H1 (cell line): ENCODE data around the gene SLC27A2.

Experiments used
- CHD1 ChIP-seq: IDR thresholded peaks from 2 replicates; pipeline ENCODE4 v1.6.1; 2012; ENCODE audit warnings: low read depth, low read length, improper control_type of control experiment
- EP300 ChIP-seq, 2 experiments: IDR thresholded peaks; 1 replicate in 1 of 2; 2 replicates in 1 of 2; pipeline ENCODE4 v1.6.1; 2011 to 2012; ENCODE audit warnings: low read depth in 2 of 2, low read length in 2 of 2, mild to moderate bottlenecking in 2 of 2, borderline replicate concordance in 1 of 2, inconsistent platforms in 1 of 2, moderate library complexity in 1 of 2
- EZH2 ChIP-seq: fragments of 200-600 bp; sonication (generic); IDR thresholded peaks from 2 replicates; pipeline ENCODE4 v1.7.1; 2012; ENCODE audit warnings: low read depth, mild to moderate bottlenecking, moderate library complexity, low read length, inconsistent platforms; ENCODE audit not compliant: severe bottlenecking
- KDM1A ChIP-seq: fragments of 200-600, 300-600 bp; sonication (generic); IDR thresholded peaks from 2 replicates; pipeline ENCODE4 v1.7.1; 2016; ENCODE audit warnings: mild to moderate bottlenecking, low read length, borderline replicate concordance
- NANOG ChIP-seq: IDR thresholded peaks from 2 replicates; pipeline ENCODE4 v1.6.1; 2011; ENCODE audit warnings: low read length, low read depth, mild to moderate bottlenecking, inconsistent platforms; ENCODE audit not compliant: insufficient read depth, poor library complexity, severe bottlenecking
- RNF2 ChIP-seq: fragments of 200-900, 300-1000 bp; sonication (generic); IDR thresholded peaks from 2 replicates; pipeline ENCODE4 v1.7.1; 2016; ENCODE audit warnings: borderline replicate concordance, low read depth, mild to moderate bottlenecking, antibody characterized with exemption, low read length; ENCODE audit not compliant: poor library complexity, severe bottlenecking; ENCODE audit errors: missing control alignments
- TF ChIP-seq, protein P1 (sequence below), 3 experiments: IDR thresholded peaks; 1 replicate in 2 of 3; 2 replicates in 1 of 3; pipeline versions ENCODE4 v1.5.1 to v1.6.1; 2011; ENCODE audit warnings: low read length in 3 of 3, mild to moderate bottlenecking in 3 of 3, inconsistent platforms in 2 of 3, low read depth in 1 of 3, moderate library complexity in 1 of 3; ENCODE audit not compliant: insufficient read depth in 1 of 3; ENCODE audit errors: control extremely low read depth in 1 of 3

DNA sequence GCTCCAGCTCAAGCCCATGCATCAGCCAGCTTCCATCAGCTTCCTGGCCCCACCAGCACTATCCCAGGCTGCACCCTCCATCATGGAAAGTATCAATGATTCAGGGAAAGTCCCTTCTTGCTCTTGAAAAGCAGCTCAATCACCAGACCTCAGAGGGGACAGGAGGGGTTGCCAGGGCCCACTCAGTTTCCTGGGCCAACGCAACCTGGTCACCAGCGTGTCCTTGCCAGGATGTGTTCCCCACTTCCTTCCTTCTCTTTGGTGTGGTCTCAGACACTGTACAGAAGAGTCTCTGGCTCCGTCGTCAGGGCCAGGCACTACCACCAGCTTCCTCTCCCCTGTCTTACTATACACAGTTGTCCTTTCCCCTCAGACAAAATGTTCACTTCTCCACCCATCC, 80.5 kb downstream of the SLC27A2 start:
- TF ChIP-seq RNF2 = no peak
- no peak for TF ChIP-seq EP300 (IDR thresholded peaks at IDR 0.05; ENCODE audit: borderline replicate concordance in 1 of 2, low read depth in 2 of 2, low read length in 2 of 2)
- TF ChIP-seq NANOG = no peak
- no peak for TF ChIP-seq EZH2
- no peak for TF ChIP-seq KDM1A
- TF ChIP-seq, protein P1, sequence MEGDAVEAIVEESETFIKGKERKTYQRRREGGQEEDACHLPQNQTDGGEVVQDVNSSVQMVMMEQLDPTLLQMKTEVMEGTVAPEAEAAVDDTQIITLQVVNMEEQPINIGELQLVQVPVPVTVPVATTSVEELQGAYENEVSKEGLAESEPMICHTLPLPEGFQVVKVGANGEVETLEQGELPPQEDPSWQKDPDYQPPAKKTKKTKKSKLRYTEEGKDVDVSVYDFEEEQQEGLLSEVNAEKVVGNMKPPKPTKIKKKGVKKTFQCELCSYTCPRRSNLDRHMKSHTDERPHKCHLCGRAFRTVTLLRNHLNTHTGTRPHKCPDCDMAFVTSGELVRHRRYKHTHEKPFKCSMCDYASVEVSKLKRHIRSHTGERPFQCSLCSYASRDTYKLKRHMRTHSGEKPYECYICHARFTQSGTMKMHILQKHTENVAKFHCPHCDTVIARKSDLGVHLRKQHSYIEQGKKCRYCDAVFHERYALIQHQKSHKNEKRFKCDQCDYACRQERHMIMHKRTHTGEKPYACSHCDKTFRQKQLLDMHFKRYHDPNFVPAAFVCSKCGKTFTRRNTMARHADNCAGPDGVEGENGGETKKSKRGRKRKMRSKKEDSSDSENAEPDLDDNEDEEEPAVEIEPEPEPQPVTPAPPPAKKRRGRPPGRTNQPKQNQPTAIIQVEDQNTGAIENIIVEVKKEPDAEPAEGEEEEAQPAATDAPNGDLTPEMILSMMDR (IDR thresholded peaks at IDR 0.05; ENCODE audit: control extremely low read depth in 1 of 3, insufficient read depth in 1 of 3, low read depth in 1 of 3, low read length in 3 of 3) = no peak
- no peak for TF ChIP-seq CHD1
